Amniotic stem cell (primary cell): ENCODE results near the gene WWC2.
"Not testable (repeated sequence)": the region's sequence is repeated elsewhere in the genome, so short reads cannot be mapped to it uniquely, and the experiment has no call there.

Experiments used
- DNase-seq: peaks from one replicate; lab custom pipeline; 2025; lab: John Stamatoyannopoulos, UW

WWC2 gene

GRCh38 chr4:183172881-183173280 lies 73.8 kb downstream of the WWC2 start:
- no peak for DNase-seq

GRCh38 chr4:183173580-183174526 lies 74.8 kb downstream of the WWC2 start:
- DNase-seq: no peak

GRCh38 chr4:183175631-183176232 lies 76.7 kb downstream of the WWC2 start:
- DNase-seq: no peak

GRCh38 chr4:183177001-183177400 lies 77.9 kb downstream of the WWC2 start:
- DNase-seq: no peak

- no peak for DNase-seq
Observed at GRCh38 chr4:183178201-183178600, 79.1 kb downstream of the WWC2 start.

GRCh38 chr4:183180096-183180495 lies 81.0 kb downstream of the WWC2 start:
- DNase-seq: no peak

GRCh38 chr4:183180621-183181020 lies 81.6 kb downstream of the WWC2 start:
- no peak for DNase-seq

- DNase-seq: no peak
Observed at GRCh38 chr4:183181081-183181480, 82.0 kb downstream of the WWC2 start.

- peak; percentile 50 for DNase-seq
Observed at GRCh38 chr4:183182873-183183725, 84.0 kb downstream of the WWC2 start.

GRCh38 chr4:183183906-183184535 lies 85.0 kb downstream of the WWC2 start:
- DNase-seq: no peak

- DNase-seq: no peak
Observed at GRCh38 chr4:183185018-183185417, 86.0 kb downstream of the WWC2 start.

- DNase-seq: no peak
Observed at GRCh38 chr4:183185559-183185958, 86.5 kb downstream of the WWC2 start.

- DNase-seq: no peak
Observed at GRCh38 chr4:183186813-183187212, 87.8 kb downstream of the WWC2 start.

GRCh38 chr4:183190900-183191527 lies 92.0 kb downstream of the WWC2 start:
- DNase-seq: no peak

- DNase-seq: no peak
Observed at GRCh38 chr4:183191630-183192029, 92.6 kb downstream of the WWC2 start.

GRCh38 chr4:183192571-183192970 lies 93.5 kb downstream of the WWC2 start:
- DNase-seq: no peak

- DNase-seq: not testable (repeated sequence)
Observed at GRCh38 chr4:183193730-183194338, 94.8 kb downstream of the WWC2 start.

- DNase-seq: no peak
Observed at GRCh38 chr4:183195534-183195933, 96.5 kb downstream of the WWC2 start.

- DNase-seq: no peak
Observed at GRCh38 chr4:183197140-183197539, 98.1 kb downstream of the WWC2 start.

- no peak for DNase-seq
Observed at GRCh38 chr4:183200453-183200852, 101.4 kb downstream of the WWC2 start.

- DNase-seq: no peak
Observed at GRCh38 chr4:183201331-183201730, 102.3 kb downstream of the WWC2 start.
